ENCODE data around the gene SMIM28.

The SMIM28 gene

DNA sequence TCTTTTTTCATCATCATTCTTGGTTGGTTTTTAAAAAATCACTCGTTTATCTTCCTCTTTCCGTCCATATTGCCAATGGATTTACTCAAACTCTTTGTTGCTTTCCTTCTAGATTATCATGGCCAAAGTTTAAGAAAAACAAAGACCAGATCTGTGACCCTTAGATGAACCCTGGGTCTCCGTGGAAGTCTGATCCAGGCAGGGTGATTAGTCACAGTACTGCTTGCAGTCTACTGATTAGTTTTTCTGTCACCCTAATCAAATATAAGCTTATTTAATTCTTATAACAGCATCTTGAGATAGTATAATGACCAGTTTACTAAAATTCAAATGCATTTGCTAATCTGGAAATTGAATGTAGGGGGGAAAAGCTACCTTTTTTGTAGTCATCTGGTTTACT, 6.0 kb upstream of the SMIM28 start:
- DNase-seq (ENCODE audit: low read depth): peak; percentile 84
- no peak overlapping the region for H3K4me3 ChIP-seq (ENCODE audit: low read length)
- TF ChIP-seq, protein P1, sequence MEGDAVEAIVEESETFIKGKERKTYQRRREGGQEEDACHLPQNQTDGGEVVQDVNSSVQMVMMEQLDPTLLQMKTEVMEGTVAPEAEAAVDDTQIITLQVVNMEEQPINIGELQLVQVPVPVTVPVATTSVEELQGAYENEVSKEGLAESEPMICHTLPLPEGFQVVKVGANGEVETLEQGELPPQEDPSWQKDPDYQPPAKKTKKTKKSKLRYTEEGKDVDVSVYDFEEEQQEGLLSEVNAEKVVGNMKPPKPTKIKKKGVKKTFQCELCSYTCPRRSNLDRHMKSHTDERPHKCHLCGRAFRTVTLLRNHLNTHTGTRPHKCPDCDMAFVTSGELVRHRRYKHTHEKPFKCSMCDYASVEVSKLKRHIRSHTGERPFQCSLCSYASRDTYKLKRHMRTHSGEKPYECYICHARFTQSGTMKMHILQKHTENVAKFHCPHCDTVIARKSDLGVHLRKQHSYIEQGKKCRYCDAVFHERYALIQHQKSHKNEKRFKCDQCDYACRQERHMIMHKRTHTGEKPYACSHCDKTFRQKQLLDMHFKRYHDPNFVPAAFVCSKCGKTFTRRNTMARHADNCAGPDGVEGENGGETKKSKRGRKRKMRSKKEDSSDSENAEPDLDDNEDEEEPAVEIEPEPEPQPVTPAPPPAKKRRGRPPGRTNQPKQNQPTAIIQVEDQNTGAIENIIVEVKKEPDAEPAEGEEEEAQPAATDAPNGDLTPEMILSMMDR (conservative IDR thresholded peaks at IDR 0.05; ENCODE audit: low read depth, low read length): no peak

- TF ChIP-seq, protein P1 (conservative IDR thresholded peaks at IDR 0.05; ENCODE audit: low read depth, low read length): no peak
- DNase-seq (ENCODE audit: low read depth): no peak
- H3K4me3 ChIP-seq (ENCODE audit: low read length): no peak overlapping the region
These were observed 4.8 kb upstream of the SMIM28 start for GRCh38 chr6:138372711-138373463.

GRCh38 chr6:138374230-138374629, 3.5 kb upstream of the SMIM28 start:
- DNase-seq (ENCODE audit: low read depth): no peak
- no peak overlapping the region for H3K4me3 ChIP-seq (ENCODE audit: low read length)
- TF ChIP-seq, protein P1 (conservative IDR thresholded peaks at IDR 0.05; ENCODE audit: low read depth, low read length): no peak

DNA sequence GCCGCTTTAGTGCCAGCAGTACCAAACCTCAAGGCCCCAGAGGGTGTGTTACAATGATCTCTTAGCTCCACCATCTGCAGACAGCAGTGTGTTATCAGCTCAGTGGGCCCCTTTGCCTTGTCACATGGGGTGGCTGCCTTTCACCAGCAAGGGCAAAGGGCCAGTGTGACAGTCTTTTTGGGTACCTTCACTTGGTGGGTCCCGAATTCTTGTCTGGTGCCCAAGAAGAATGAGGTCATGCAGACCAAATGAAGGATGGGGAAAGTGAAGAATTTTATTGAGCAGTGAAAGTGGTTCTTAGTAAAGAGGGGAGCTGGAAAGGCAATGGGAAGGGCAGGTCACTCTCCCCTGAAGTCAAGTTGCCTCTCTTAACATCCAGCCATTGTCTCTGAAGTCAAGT, 2.9 kb upstream of the SMIM28 start:
- TF ChIP-seq, protein P1 (conservative IDR thresholded peaks at IDR 0.05; ENCODE audit: low read depth, low read length): no peak
- no peak for DNase-seq (ENCODE audit: low read depth)
- H3K4me3 ChIP-seq (ENCODE audit: low read length): no peak overlapping the region

- no peak for DNase-seq (ENCODE audit: low read depth)
- TF ChIP-seq, protein P1 (conservative IDR thresholded peaks at IDR 0.05; ENCODE audit: low read depth, low read length): no peak
- H3K4me3 ChIP-seq (ENCODE audit: low read length): no peak overlapping the region
These were observed 663 bp upstream of the SMIM28 start for GRCh38 chr6:138377042-138377441.

GRCh38 chr6:138378463-138378862, 758 bp downstream of the SMIM28 start:
- TF ChIP-seq, protein P1 (conservative IDR thresholded peaks at IDR 0.05; ENCODE audit: low read depth, low read length): no peak
- no peak overlapping the region for H3K4me3 ChIP-seq (ENCODE audit: low read length)
- no peak for DNase-seq (ENCODE audit: low read depth)
